Peyer's patch (tissue), 4 donors: ENCODE results near the gene FARS2. TPM values are rescaled to one million over a fixed set of nuclear protein-coding genes. Genes with fewer than 3 reads are reported as not detected.

Experiments
- DNase-seq, 3 donors: peaks; one replicate each; pipeline ENCODE4 v3.0.0-alpha.2; 2017 to 2019
- H3K27ac ChIP-seq, 4 donors: fragments of 200-600 bp; sonication (generic); one replicate each; pipeline ENCODE4 v1.5.1; 2016 to 2019
- H3K27me3 ChIP-seq, 2 donors: fragments of 200-600 bp; sonication (generic); one replicate each; pipeline ENCODE4 v1.5.1; 2019
- H3K36me3 ChIP-seq, 3 donors: fragments of 200-600 bp; sonication (generic); one replicate each; pipeline ENCODE4 v1.5.1; 2016 to 2019
- H3K4me1 ChIP-seq, 4 donors: fragments of 200-600 bp; sonication (generic); one replicate each; pipeline ENCODE4 v1.5.1; 2016 to 2019
- H3K4me3 ChIP-seq, 4 donors: fragments of 200-600 bp; sonication (generic); 1 replicate in 3 of 4; 2 replicates in 1 of 4; pipeline ENCODE4 v1.5.1; 2016 to 2019; ENCODE audit warnings: mild to moderate bottlenecking in 1 of 4
- H3K9me3 ChIP-seq, 4 donors: fragments of 200-600 bp; sonication (generic); one replicate each; pipeline ENCODE4 v1.5.1; 2016 to 2019; ENCODE audit warnings: mild to moderate bottlenecking in 1 of 4
- POLR2A ChIP-seq, 2 donors: fragments of 450-650 bp; IDR thresholded peaks; one replicate each; pipeline ENCODE4 v1.5.1; 2017; ENCODE audit warnings: antibody characterized with exemption in 2 of 2, mild to moderate bottlenecking in 2 of 2, moderate library complexity in 2 of 2
- total RNA-seq, 4 donors: library from RNA; depleted of rRNA; stranded (reverse); fragments of >200 nt; gene quantifications; one replicate each; pipeline ENCODE4 v1.1.0, GENCODE V29; 2016
- TF ChIP-seq, protein P1 (sequence below), 6 experiments: fragments of 450-650 bp in 4 of 6; fragments of 200-600 bp in 2 of 6; sonication (generic) in 1 of 6; IDR thresholded peaks; one replicate each; pipeline ENCODE4 v1.5.1; 2017 to 2019; ENCODE audit warnings: antibody characterized with exemption in 6 of 6, mild to moderate bottlenecking in 3 of 6, moderate library complexity in 1 of 6

The FARS2 gene
- total RNA-seq, 4 donors from 2014 or later: 9.5 to 42.1 (median 17.1) TPM

DNA sequence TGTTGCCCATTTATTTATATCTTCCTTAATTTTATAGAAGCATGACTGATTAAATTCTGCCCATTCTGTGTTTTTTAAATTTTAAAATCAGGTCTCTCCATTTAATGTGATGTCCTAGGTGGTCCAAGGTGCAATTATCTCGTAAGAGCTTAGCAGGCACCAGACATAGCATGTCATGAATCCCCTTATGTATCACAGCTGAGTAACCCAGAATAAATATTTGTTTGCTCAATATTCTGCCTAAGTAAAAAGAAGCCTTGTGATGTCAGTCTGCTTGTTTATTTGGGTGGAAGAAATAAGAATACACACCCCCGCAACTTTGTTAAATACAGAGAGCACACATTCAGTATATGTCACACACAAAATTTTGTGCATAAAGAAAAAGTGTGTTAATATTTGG, 211.3 kb downstream of the FARS2 start:
- DNase-seq: no peak
- no peaks in the 10 kb centered on the region for H3K4me1 ChIP-seq
- H3K36me3 ChIP-seq: no peaks in the 10 kb centered on the region
- no peaks in the 10 kb centered on the region for H3K9me3 ChIP-seq
- no peak overlapping the region for H3K4me3 ChIP-seq
- H3K27ac ChIP-seq: no peak overlapping the region
- TF ChIP-seq, protein P1, sequence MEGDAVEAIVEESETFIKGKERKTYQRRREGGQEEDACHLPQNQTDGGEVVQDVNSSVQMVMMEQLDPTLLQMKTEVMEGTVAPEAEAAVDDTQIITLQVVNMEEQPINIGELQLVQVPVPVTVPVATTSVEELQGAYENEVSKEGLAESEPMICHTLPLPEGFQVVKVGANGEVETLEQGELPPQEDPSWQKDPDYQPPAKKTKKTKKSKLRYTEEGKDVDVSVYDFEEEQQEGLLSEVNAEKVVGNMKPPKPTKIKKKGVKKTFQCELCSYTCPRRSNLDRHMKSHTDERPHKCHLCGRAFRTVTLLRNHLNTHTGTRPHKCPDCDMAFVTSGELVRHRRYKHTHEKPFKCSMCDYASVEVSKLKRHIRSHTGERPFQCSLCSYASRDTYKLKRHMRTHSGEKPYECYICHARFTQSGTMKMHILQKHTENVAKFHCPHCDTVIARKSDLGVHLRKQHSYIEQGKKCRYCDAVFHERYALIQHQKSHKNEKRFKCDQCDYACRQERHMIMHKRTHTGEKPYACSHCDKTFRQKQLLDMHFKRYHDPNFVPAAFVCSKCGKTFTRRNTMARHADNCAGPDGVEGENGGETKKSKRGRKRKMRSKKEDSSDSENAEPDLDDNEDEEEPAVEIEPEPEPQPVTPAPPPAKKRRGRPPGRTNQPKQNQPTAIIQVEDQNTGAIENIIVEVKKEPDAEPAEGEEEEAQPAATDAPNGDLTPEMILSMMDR (IDR thresholded peaks at IDR 0.05): no peak
- H3K27me3 ChIP-seq: no peaks in the 10 kb centered on the region

DNA sequence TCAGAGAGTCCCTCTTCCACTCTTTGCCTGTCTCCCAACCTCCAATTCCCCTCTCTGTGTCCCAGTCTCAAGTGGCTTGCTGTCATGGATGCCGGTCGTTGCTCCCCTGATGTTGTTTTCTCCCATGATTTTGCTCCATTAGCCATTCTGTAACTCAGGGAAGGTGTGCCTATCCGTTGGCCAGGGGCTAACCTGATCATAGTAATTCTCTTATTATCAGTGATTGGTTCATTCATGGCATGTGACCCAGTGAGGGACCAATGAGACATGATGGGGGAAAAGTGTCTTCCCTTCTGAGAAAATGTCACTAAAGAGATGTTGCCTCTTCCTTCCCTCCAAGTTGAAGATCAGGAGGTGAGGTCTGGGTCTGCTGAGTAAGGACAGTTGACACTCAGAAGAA, 214.5 kb downstream of the FARS2 start:
- no peaks in the 10 kb centered on the region for H3K4me1 ChIP-seq
- no peak for DNase-seq
- no peak overlapping the region for H3K27ac ChIP-seq
- H3K4me3 ChIP-seq: no peak overlapping the region
- TF ChIP-seq, protein P1 (IDR thresholded peaks at IDR 0.05): no peak
- no peaks in the 10 kb centered on the region for H3K9me3 ChIP-seq
- no peaks in the 10 kb centered on the region for H3K27me3 ChIP-seq
- no peaks in the 10 kb centered on the region for H3K36me3 ChIP-seq

DNA sequence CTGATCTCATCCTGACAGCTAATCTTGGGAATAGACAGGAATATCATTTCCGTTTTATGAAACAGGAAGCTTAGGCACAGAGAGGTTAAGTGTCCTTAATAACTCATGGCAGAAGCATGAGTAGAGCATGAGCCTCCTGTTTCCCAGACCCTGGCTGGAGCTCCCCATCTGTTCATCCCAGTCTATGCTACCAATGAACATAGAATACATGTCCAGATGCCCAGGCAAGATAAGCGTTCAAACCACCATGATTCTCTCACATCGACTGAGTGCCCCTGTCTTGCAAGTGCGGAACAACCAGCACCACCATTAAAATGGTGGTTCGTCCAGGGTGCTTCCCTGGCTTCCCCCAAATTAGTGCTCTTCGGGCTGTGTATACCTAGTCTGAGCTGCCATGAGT, 217.1 kb downstream of the FARS2 start:
- H3K36me3 ChIP-seq: no peaks in the 10 kb centered on the region
- no peak for DNase-seq
- no peak overlapping the region for H3K4me3 ChIP-seq
- H3K27me3 ChIP-seq: no peaks in the 10 kb centered on the region
- TF ChIP-seq POLR2A (IDR thresholded peaks at IDR 0.05): no peak
- TF ChIP-seq, protein P1 (IDR thresholded peaks at IDR 0.05): no peak
- H3K9me3 ChIP-seq: no peaks in the 10 kb centered on the region
- H3K4me1 ChIP-seq: no peaks in the 10 kb centered on the region
- H3K27ac ChIP-seq: no peak overlapping the region

DNA sequence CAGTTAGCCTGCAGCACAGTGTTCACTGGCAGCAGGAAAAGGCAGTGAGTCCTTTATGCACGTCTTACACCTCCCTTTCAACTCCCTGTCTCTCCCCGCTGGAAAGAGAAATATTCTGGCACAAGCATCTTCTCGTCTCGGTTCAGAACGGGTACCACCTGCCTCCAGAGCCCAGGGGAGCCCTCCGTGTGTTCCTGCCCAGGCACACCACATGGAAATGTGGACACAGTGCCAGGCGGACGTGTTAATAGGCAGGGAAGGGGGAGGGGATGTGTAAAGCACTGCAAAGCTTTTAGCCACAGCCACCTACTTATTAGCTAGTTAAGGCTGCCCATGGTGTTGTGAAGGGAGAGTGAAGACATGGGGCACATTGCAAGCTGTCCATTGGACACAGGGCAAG, 219.7 kb downstream of the FARS2 start:
- TF ChIP-seq, protein P1 (IDR thresholded peaks at IDR 0.05): no peak
- no peak for TF ChIP-seq POLR2A (IDR thresholded peaks at IDR 0.05)
- Histone ChIP-seq H3K36me3 (no peaks in the 10 kb centered on the region), H3K4me3 (no peak overlapping the region), H3K27ac (no peak overlapping the region), H3K9me3 (no peaks in the 10 kb centered on the region), H3K4me1 (no peaks in the 10 kb centered on the region), H3K27me3 (no peaks in the 10 kb centered on the region)
- DNase-seq: no peak

DNA sequence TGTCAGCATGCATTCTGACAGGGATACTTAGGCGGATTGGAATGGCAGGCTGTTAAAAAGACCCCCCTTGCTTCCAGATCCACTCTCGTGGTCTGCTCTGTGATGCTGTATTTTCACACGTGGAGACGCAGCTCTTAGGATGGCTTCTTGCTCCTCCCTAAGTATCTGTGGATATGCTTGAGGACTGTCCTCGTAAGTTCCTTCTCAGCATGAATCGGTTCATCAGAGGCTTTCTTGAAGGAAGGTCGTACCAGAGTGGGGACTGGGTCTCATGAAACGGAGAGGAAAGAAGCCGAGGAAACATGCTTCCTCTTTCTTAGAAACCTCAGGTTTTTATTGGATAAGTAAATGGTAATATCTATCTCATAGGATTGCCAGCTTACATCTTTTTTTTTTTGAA, 220.4 kb downstream of the FARS2 start:
- no peak for DNase-seq
- TF ChIP-seq POLR2A (IDR thresholded peaks at IDR 0.05): no peak
- TF ChIP-seq, protein P1 (IDR thresholded peaks at IDR 0.05): no peak

DNA sequence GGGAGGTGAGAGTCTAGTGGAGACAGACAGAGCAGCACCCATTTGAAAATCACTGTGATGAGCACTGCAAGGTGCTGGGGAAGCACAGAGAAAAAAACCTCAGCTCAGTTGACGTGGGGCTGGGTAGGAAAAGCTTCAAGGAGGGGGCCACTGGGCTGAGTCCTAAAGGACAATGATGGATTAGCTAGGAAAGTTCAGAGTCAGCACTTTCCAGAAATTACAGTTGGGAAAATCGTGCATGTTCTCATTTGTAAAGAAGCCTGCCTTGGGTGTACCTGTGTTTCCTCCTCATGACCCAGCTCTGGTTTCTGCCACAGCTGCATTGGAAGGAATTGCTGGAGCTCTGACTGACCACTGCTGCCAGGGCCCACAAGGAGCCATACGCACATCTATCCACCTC, 221.3 kb downstream of the FARS2 start:
- Histone ChIP-seq H3K36me3 (no peaks in the 10 kb centered on the region), H3K27me3 (no peaks in the 10 kb centered on the region), H3K27ac (no peak overlapping the region), H3K4me3 (no peak overlapping the region), H3K4me1 (no peaks in the 10 kb centered on the region), H3K9me3 (no peaks in the 10 kb centered on the region)
- TF ChIP-seq, protein P1 (IDR thresholded peaks at IDR 0.05): no peak
- no peak for TF ChIP-seq POLR2A (IDR thresholded peaks at IDR 0.05)
- DNase-seq: no peak

More for the DNA sequence above, 220.4 kb downstream of the FARS2 start:
- H3K4me3 ChIP-seq: no peak overlapping the region
- no peaks in the 10 kb centered on the region for H3K36me3 ChIP-seq
- H3K27me3 ChIP-seq: no peaks in the 10 kb centered on the region
- no peaks in the 10 kb centered on the region for H3K9me3 ChIP-seq
- no peaks in the 10 kb centered on the region for H3K4me1 ChIP-seq
- no peak overlapping the region for H3K27ac ChIP-seq
